Upper lobe of right lung (tissue), 1 donor: ENCODE measurements around the gene NPAT. TPM values are rescaled to one million over a fixed set of nuclear protein-coding genes. Genes with fewer than 3 reads are reported as not detected.

Source experiments
- total RNA-seq: library from RNA; stranded (reverse); fragmentation: NEBNext Ultra II Directional; extraction: Animal tissue kit (Norgen Biotek cat#: 25700); gene quantifications from one replicate; pipeline ENCODE4 v1.2.1, GENCODE V29; 2021
- donor health status: DM: no; HTN: yes; CAD: no; lungs with severe emphysema.

Gene NPAT
- total RNA-seq, 1 donor from 2014 or later, result 15.0 TPM

Other genes with a start within 250 kb of the NPAT start
- 37.9 TPM for gene CUL5, start 213.7 kb downstream of the NPAT start, total RNA-seq
- 68.4 TPM for gene ACAT1, start 101.1 kb downstream of the NPAT start, total RNA-seq
- 74.0 TPM for gene ATM, start 429 bp upstream of the NPAT start, total RNA-seq
- 0.46 TPM for gene C11orf65, start 244.9 kb upstream of the NPAT start, total RNA-seq